OCI-LY3 (cell line): ENCODE results near the gene PLAC9.
A peak's percentile ranks its signal among the peaks of the same experiment; 100 is the strongest.

Experiments used
- H2AFZ ChIP-seq: fragments of 200-600, 300-600 bp; shearing (Covaris generic); 2 replicates; pipeline ENCODE4 v1.6.0; 2014; ENCODE audit warnings: antibody characterized with exemption, low read depth, low read length
- H3K27ac ChIP-seq: fragments of 200-600, 300-600 bp; sonication (generic); 2 replicates; pipeline ENCODE4 v1.5.1; 2014; ENCODE audit warnings: mild to moderate bottlenecking, low read length, moderate library complexity, mixed read lengths
- H3K27me3 ChIP-seq: fragments of 200-600, 300-600 bp; sonication (generic); 2 replicates; pipeline ENCODE4 v1.6.1; 2014; ENCODE audit warnings: low read depth, low read length, mixed read lengths
- H3K36me3 ChIP-seq: fragments of 200-600, 300-600 bp; sonication (generic); replicated peaks from 2 replicates; pipeline ENCODE3; 2014; ENCODE audit warnings: low read depth, low read length, mixed read lengths
- H3K4me1 ChIP-seq: fragments of 300-600, 200-600 bp; sonication (generic); 2 replicates; pipeline ENCODE4 v1.6.1; 2014; ENCODE audit warnings: low read length, mixed read lengths
- H3K4me2 ChIP-seq: fragments of 200-600, 300-600 bp; sonication (generic); 2 replicates; pipeline ENCODE4 v1.6.1; 2014; ENCODE audit warnings: low read length, mixed read lengths
- H3K4me3 ChIP-seq: fragments of 300-600, 200-600 bp; sonication (generic); 2 replicates; pipeline ENCODE4 v1.5.1; 2014; ENCODE audit warnings: antibody characterized with exemption, mild to moderate bottlenecking, low read length, moderate library complexity
- H3K79me2 ChIP-seq: fragments of 300-600, 200-600 bp; shearing (Covaris generic); 2 replicates; pipeline ENCODE4 v1.6.1; 2014; ENCODE audit warnings: mild to moderate bottlenecking, low read length, mixed read lengths
- H3K9ac ChIP-seq: fragments of 300-600, 200-600 bp; shearing (Covaris generic); 2 replicates; pipeline ENCODE4 v1.6.0; 2014; ENCODE audit warnings: mild to moderate bottlenecking, low read length, moderate library complexity
- H3K9me3 ChIP-seq: fragments of 200-600, 300-600 bp; shearing (Covaris generic); 2 replicates; pipeline ENCODE4 v1.6.1; 2014; ENCODE audit warnings: low read length, mixed read lengths; ENCODE audit not compliant: insufficient read depth
- H4K20me1 ChIP-seq: fragments of 200-600, 300-600 bp; sonication (generic); 2 replicates; pipeline ENCODE4 v1.6.1; 2016; ENCODE audit warnings: low read length, mixed read lengths; ENCODE audit not compliant: insufficient read depth
- CTCF ChIP-seq: fragments of 200-600, 300-600 bp; sonication (generic); IDR thresholded peaks from 2 replicates; pipeline ENCODE4 v1.5.1; 2014; ENCODE audit warnings: antibody characterized with exemption, low read length, low read depth
- EZH2phosphoT487 ChIP-seq: fragments of 200-600 bp; shearing (Covaris generic); IDR thresholded peaks from 2 replicates; pipeline ENCODE4 v1.6.1; 2018; ENCODE audit warnings: antibody characterized with exemption, mixed run types, low read depth

The PLAC9 gene

DNA sequence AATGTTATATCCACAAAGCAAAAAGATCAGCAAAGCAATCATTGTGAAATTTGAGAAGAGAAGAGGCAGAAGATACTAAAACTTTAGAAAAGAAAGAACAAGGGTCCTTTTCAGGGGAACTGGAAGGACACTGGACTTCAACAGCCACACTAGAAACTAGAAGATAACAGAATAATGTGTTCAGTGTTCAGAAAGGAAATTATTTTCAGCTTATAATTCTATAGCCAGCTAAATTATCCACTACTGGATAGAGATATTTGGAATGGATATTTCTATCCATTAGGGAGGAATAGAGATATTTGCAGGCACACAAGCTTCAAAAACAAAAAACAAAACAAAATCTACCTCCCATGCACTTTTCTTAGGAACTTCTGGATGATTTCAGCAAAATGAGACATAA, 60.0 kb downstream of the PLAC9 start:
- Histone ChIP-seq H3K9me3 (no peaks in the 10 kb centered on the region), H3K9ac (no peak overlapping the region), H3K36me3 (peaks cover 28% of the 10 kb centered on the region), H3K4me3 (no peak overlapping the region), H4K20me1 (peaks cover 22% of the 10 kb centered on the region; the same call in 1 of the 2 replicates), H3K4me2 (no peak overlapping the region), H3K79me2 (peaks cover 96% of the 10 kb centered on the region), H3K27ac (no peak overlapping the region), H2AFZ (no peak overlapping the region), H3K4me1 (peaks cover 59% of the 10 kb centered on the region), H3K27me3 (no peaks in the 10 kb centered on the region)
- TF ChIP-seq CTCF (no peak), EZH2phosphoT487 (no peak)

- peaks cover 28% of the 10 kb centered on the region for H3K36me3 ChIP-seq
- H3K4me2 ChIP-seq: peak overlapping the region; percentile 86
- peaks cover 24% of the 10 kb centered on the region for H4K20me1 ChIP-seq
- peak overlapping the region; percentile 12; the same call in 1 of the 2 replicates for H3K9ac ChIP-seq
- no peak for TF ChIP-seq CTCF
- TF ChIP-seq EZH2phosphoT487: no peak
- H2AFZ ChIP-seq: no peak overlapping the region
- H3K27ac ChIP-seq: peak overlapping the region; percentile 97
- H3K27me3 ChIP-seq: no peaks in the 10 kb centered on the region
- peaks cover 59% of the 10 kb centered on the region for H3K4me1 ChIP-seq
- H3K4me3 ChIP-seq: no peak overlapping the region
- H3K79me2 ChIP-seq: peaks cover 96% of the 10 kb centered on the region
- H3K9me3 ChIP-seq: no peaks in the 10 kb centered on the region
Observed at GRCh38 chr10:80194373-80195045, 62.0 kb downstream of the PLAC9 start.
